Stimulated activated CD8-positive, alpha-beta memory T cell treated with anti-CD3 and anti-CD28 coated beads, Interleukin-15, amount 100 ng/mL, for 48 hours (primary cell): ENCODE measurements around the gene MARK3.

Source experiments
- DNase-seq, 2 donors: peaks; one replicate each; pipeline ENCODE4 v3.0.0-alpha.2; 2020; ENCODE audit warnings: low read depth in 2 of 2

The MARK3 gene

DNA sequence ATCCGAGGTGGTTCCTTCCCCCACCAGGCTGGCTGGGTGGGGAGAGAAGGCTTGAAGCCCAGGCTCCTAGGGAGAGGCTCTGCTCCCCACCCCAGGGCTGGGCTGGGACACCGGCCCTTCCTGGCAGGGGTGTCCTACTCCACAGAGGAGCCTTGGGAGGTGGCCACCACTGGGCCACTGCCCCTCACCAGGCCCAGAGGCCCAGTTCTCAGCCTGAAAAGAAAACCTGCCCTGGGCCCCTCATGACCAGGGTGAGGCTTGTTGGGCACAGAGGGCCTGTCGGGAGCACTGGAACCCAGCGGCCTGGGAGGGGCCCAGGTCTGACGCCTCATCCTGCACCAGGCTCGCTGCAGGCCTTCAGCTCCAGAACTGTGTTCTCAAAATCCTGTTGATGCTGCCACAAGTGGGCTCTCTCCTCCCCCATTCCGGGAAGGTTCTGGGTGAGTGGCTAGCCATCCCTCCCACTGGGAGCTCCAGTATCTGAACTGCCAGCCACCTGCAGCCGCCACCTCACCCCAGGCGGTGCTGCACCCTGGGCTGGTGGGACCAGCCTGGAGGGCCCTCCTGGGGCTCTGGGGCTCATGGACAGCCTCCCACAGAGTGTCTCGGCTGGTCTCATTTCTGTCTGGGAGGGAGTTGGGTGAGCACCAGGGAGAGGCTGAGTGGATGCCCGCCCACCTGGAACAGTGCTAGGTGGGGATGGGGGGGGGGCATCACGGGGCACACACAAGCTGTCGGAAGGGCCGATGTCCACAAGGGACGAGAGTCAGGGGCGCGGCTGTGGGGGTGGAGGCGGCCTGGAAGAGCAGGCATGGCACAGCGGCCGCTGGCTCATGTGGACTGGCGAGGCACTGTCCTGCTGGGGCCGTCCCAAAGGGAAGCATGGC is 165.5 kb downstream of the MARK3 start:
- DNase-seq, result no peak

DNA sequence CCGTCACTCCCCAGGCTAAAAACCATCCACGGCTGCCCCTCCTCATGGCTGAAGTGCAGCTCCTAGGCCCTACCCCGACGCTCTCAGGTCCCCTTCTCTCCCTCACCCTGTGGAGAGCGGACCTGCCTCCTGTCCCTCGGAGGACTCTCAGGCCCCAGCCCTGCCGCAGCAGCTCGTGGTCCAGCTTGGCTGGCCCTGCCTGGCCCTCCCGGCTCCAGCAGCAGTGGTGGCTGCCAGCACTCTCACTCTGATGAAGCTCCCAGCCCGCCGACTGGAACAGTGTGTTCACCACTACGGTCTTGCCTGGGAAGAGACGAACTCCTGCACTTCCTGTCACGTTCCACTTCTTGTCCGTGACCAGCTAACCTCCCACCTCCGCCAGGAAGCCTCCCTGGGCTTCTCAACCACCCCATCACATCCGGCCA is 166.1 kb downstream of the MARK3 start:
- DNase-seq, result no peak

DNA sequence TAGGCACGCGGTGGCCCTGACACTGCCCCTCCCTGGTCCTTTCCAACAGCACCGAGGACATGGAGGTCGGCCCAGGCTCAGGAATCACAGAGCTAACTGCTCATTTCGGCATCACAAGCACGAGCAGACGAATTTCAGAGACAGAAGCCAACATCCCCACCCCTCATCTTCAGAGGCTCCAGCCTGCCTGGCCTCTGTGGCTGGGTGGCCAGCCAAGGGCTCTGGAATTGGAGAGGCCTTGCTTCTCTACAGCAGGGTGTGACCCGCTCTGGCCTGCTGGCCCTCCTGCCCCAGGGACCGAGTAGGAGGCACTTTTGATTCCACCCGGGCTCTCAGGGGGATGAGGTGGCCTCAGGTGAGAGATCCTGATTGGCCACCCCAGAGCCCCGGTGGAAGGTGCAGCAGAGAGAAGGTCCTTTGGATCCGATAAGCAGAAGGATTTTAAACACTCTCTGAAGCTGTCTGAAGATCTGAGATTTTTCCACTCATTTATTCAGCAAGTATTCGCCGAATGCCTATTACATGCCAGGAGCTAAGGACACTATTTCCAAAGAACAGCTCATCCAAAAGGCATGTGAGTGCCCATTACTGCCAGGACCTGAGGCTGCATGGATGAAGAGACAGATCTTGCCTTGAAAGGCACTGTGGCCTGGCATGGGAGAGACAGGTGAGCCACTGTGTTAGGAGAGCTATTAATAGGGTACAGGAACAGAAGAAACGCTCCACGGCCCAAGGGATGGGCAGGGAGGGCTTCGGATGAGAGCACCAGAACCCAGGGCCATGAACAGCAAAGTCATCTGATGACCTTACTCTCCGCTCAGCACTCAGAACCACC is 167.0 kb downstream of the MARK3 start:
- no peak for DNase-seq

- DNase-seq, result no peak
Measured at GRCh38 chr14:103552846-103553210, 167.6 kb downstream of the MARK3 start.
